Measurements from ENCODE around the gene SETX.
A peak's percentile ranks its signal among the peaks of the same experiment; 100 is the strongest.
"Not testable (repeated sequence)": the region's sequence is repeated elsewhere in the genome, so short reads cannot be mapped to it uniquely, and the experiment has no call there.

SETX gene

GRCh38 chr9:132354637-132355355, at the start of gene SETX:
TSS of gene SETX (minus strand) at chr9:132354986. CDS start at chr9:132349428, 5,558 bp downstream.
- peak; percentile 90 to 96 for DNase-seq (ENCODE audit: low read depth in 2 of 2)

GRCh38 chr9:132404228-132404881, 49.6 kb upstream of the SETX start:
- no peak for DNase-seq (ENCODE audit: low read depth in 2 of 2)

GRCh38 chr9:132401824-132402223, 47.0 kb upstream of the SETX start:
- no peak for DNase-seq (ENCODE audit: low read depth in 2 of 2)

- no peak for DNase-seq (ENCODE audit: low read depth in 2 of 2)
Observed at GRCh38 chr9:132395560-132395959, 40.8 kb upstream of the SETX start.

GRCh38 chr9:132391449-132391848, 36.7 kb upstream of the SETX start:
- no peak for DNase-seq (ENCODE audit: low read depth in 2 of 2)

GRCh38 chr9:132390966-132391365, 36.2 kb upstream of the SETX start:
- no peak for DNase-seq (ENCODE audit: low read depth in 2 of 2)

- DNase-seq (ENCODE audit: low read depth in 2 of 2) = no peak
Observed at GRCh38 chr9:132387133-132387532, 32.3 kb upstream of the SETX start.

GRCh38 chr9:132384376-132384775, 29.6 kb upstream of the SETX start:
- DNase-seq (ENCODE audit: low read depth in 2 of 2) = no peak

- no peak for DNase-seq (ENCODE audit: low read depth in 2 of 2)
Observed at GRCh38 chr9:132383462-132383883, 28.7 kb upstream of the SETX start.

GRCh38 chr9:132381966-132382541, 27.3 kb upstream of the SETX start:
- no peak for DNase-seq (ENCODE audit: low read depth in 2 of 2)

GRCh38 chr9:132378416-132378815, 23.6 kb upstream of the SETX start:
- not testable (repeated sequence) for DNase-seq (ENCODE audit: low read depth in 2 of 2)

GRCh38 chr9:132377769-132378168, 23.0 kb upstream of the SETX start:
- not testable (repeated sequence) for DNase-seq (ENCODE audit: low read depth in 2 of 2)

GRCh38 chr9:132372177-132373095, 17.6 kb upstream of the SETX start:
- DNase-seq (ENCODE audit: low read depth in 2 of 2) = no peak

- DNase-seq (ENCODE audit: low read depth in 2 of 2) = no peak
Observed at GRCh38 chr9:132370592-132370991, 15.8 kb upstream of the SETX start.

- no peak for DNase-seq (ENCODE audit: low read depth in 2 of 2)
Observed at GRCh38 chr9:132369421-132369820, 14.6 kb upstream of the SETX start.

GRCh38 chr9:132367613-132368313, 13.0 kb upstream of the SETX start:
- no peak for DNase-seq (ENCODE audit: low read depth in 2 of 2)

GRCh38 chr9:132366481-132366880, 11.7 kb upstream of the SETX start:
- DNase-seq (ENCODE audit: low read depth in 2 of 2) = no peak

- no peak for DNase-seq (ENCODE audit: low read depth in 2 of 2)
Observed at GRCh38 chr9:132365986-132366385, 11.2 kb upstream of the SETX start.

GRCh38 chr9:132364068-132364467, 9.3 kb upstream of the SETX start:
- no peak for DNase-seq (ENCODE audit: low read depth in 2 of 2)

GRCh38 chr9:132357764-132358163, 3.0 kb upstream of the SETX start:
- DNase-seq (ENCODE audit: low read depth in 2 of 2) = no peak

GRCh38 chr9:132356324-132356924, 1.6 kb upstream of the SETX start:
- no peak for DNase-seq (ENCODE audit: low read depth in 2 of 2)
